K562 (cell line): ENCODE results near the gene FAM20B.

ENCODE experiments used
- ATF6 ChIP-seq: sonication (generic); formaldehyde crosslinking; IDR thresholded peaks from 2 replicates; pipeline ENCODE4 v1.4.0; 2020; ENCODE audit warnings: mild to moderate bottlenecking, missing genetic modification reagents
- CC2D1A ChIP-seq: fragments of 450-650 bp; IDR thresholded peaks from 2 replicates; pipeline ENCODE4 v1.6.1; 2017; ENCODE audit warnings: mild to moderate bottlenecking
- SP1 ChIP-seq: sonication (generic); formaldehyde crosslinking; IDR thresholded peaks from 2 replicates; pipeline ENCODE4 v1.8.1; 2022; ENCODE audit warnings: mild to moderate bottlenecking, missing genetic modification reagents
- ZNF561 ChIP-seq: fragments of 450-650 bp; formaldehyde crosslinking; conservative IDR thresholded peaks from 2 replicates; pipeline ENCODE4 v1.4.0; 2020; ENCODE audit warnings: mild to moderate bottlenecking, moderate library complexity

GRCh38 chr1:179055937-179056336, 30.2 kb downstream of the FAM20B start:
- TF ChIP-seq ZNF561 (CRISPR knock-in tag) (no peak), ATF6 (CRISPR knock-in tag) (no peak), SP1 (CRISPR knock-in tag) (no peak), CC2D1A (no peak)
